HepG2 (cell line): ENCODE measurements around the gene GSTA5. TPM values are rescaled to one million over a fixed set of nuclear protein-coding genes. Genes with fewer than 3 reads are reported as not detected.

Source experiments
- ATF5 ChIP-seq: sonication (generic); formaldehyde crosslinking; IDR thresholded peaks from 2 replicates; pipeline ENCODE4 v1.4.0; 2020; ENCODE audit warnings: mild to moderate bottlenecking, low read depth, missing genetic modification reagents
- CAMTA2 ChIP-seq: sonication (generic); formaldehyde crosslinking; IDR thresholded peaks from 2 replicates; pipeline ENCODE4 v1.4.0; 2020; ENCODE audit warnings: mild to moderate bottlenecking, missing genetic modification reagents, borderline replicate concordance
- CREB1 ChIP-seq, 2 experiments: fragments of 450-650 bp in 1 of 2; IDR thresholded peaks; 2 replicates each; pipeline ENCODE4 v1.6.1; 2016 to 2017; ENCODE audit warnings: control low read depth in 1 of 2, mild to moderate bottlenecking in 1 of 2, missing compliant biosample characterization in 1 of 2, missing genetic modification characterization in 1 of 2
- HIC2 ChIP-seq: sonication (generic); formaldehyde crosslinking; IDR thresholded peaks from 2 replicates; pipeline ENCODE4 v1.9.0; 2022; ENCODE audit warnings: low read depth, missing genetic modification reagents
- HOXD1 ChIP-seq: sonication (generic); formaldehyde crosslinking; IDR thresholded peaks from 2 replicates; pipeline ENCODE4 v1.5.0; 2020; ENCODE audit warnings: missing genetic modification reagents
- KAT7 ChIP-seq: IDR thresholded peaks from 2 replicates; pipeline ENCODE4 v1.6.1; 2018; ENCODE audit warnings: borderline replicate concordance, missing compliant biosample characterization
- KLF6 ChIP-seq: IDR thresholded peaks from 2 replicates; pipeline ENCODE4 v1.8.0; 2016; ENCODE audit warnings: missing biosample characterization, missing genetic modification reagents
- LBX2 ChIP-seq: sonication (generic); formaldehyde crosslinking; IDR thresholded peaks from 2 replicates; pipeline ENCODE4 v1.5.0; 2020; ENCODE audit warnings: missing genetic modification reagents, mild to moderate bottlenecking, borderline replicate concordance
- LRRFIP1 ChIP-seq: sonication (generic); formaldehyde crosslinking; conservative IDR thresholded peaks from 2 replicates; pipeline ENCODE4 v1.4.0; 2020; ENCODE audit warnings: missing genetic modification reagents
- MAZ ChIP-seq, 2 experiments: sonication (generic) in 1 of 2; formaldehyde crosslinking in 1 of 2; IDR thresholded peaks; 2 replicates each; pipeline versions ENCODE4 v1.5.0 to v1.6.1; 2012 to 2020; ENCODE audit warnings: low read depth in 2 of 2, mild to moderate bottlenecking in 2 of 2, borderline replicate concordance in 1 of 2, improper control_type of control experiment in 1 of 2, low read length in 1 of 2, missing genetic modification reagents in 1 of 2, moderate library complexity in 1 of 2
- MYC ChIP-seq: sonication (generic); formaldehyde crosslinking; IDR thresholded peaks from 2 replicates; pipeline ENCODE4 v1.9.0; 2021; ENCODE audit warnings: missing genetic modification reagents, borderline replicate concordance
- ZBTB20 ChIP-seq: sonication (generic); formaldehyde crosslinking; IDR thresholded peaks from 2 replicates; pipeline ENCODE4 v1.8.1; 2023; ENCODE audit warnings: missing genetic modification reagents, low read depth, mild to moderate bottlenecking, borderline replicate concordance
- ZNF17 ChIP-seq: sonication (generic); formaldehyde crosslinking; IDR thresholded peaks from 2 replicates; pipeline ENCODE4 v1.5.0; 2020; ENCODE audit warnings: mild to moderate bottlenecking, missing genetic modification reagents
- ZNF441 ChIP-seq: sonication (generic); formaldehyde crosslinking; IDR thresholded peaks from 2 replicates; pipeline ENCODE4 v1.7.0; 2021; ENCODE audit warnings: missing genetic modification reagents, borderline replicate concordance
- ZNF609 ChIP-seq: sonication (generic); formaldehyde crosslinking; IDR thresholded peaks from 2 replicates; pipeline ENCODE4 v1.4.0; 2020; ENCODE audit warnings: mild to moderate bottlenecking, missing genetic modification reagents, borderline replicate concordance
- ZNF772 ChIP-seq: sonication (generic); formaldehyde crosslinking; IDR thresholded peaks from 2 replicates; pipeline ENCODE4 v1.5.0; 2020; ENCODE audit warnings: mild to moderate bottlenecking, missing genetic modification reagents
- polyA plus RNA-seq, 8 experiments: library from polyadenylated mRNA; depleted of rRNA in 3 of 8; stranded (reverse) in 7 of 8; unstranded in 1 of 8; fragments of >200 nt; fragmentation: Illumina TruSeq in 4 of 8; extraction: Trizol in 4 of 8; gene quantifications; 2 replicates each; pipeline versions ENCODE4 v1.2.1 to v1.2.3, GENCODE V29; 2011 to 2016; ENCODE audit warnings: low read depth in 4 of 8, missing spikeins in 1 of 8, mixed read lengths in 1 of 8; ENCODE audit not compliant: insufficient read depth in 1 of 8
- total RNA-seq, 5 experiments: library from RNA; depleted of rRNA; stranded (reverse); fragments of >200 nt; fragmentation: Illumina TruSeq; extraction: Trizol; gene quantifications; 2 replicates each; pipeline ENCODE4 v1.2.3, GENCODE V29; 2016; ENCODE audit warnings: low read depth in 1 of 5

GSTA5 gene
- total and polyA plus RNA-seq, 2 of the 13 experiments (the other 11 are each of a cell fraction or from before 2014, with no cell fraction given), result not detected

- TF ChIP-seq ATF5 (CRISPR knock-in tag) (no peak), ZNF441 (no peak), HIC2 (no peak), ZNF17 (CRISPR knock-in tag) (no peak), CREB1 (IDR thresholded peaks at IDR 0.05) (no peak), CREB1 (CRISPR knock-in tag; IDR thresholded peaks at IDR 0.05) (no peak), MAZ (IDR thresholded peaks at IDR 0.05; ENCODE audit: borderline replicate concordance, low read depth, low read length) (no peak), MAZ (CRISPR knock-in tag; IDR thresholded peaks at IDR 0.05; ENCODE audit: low read depth) (no peak), LBX2 (CRISPR knock-in tag) (no peak), MYC (CRISPR knock-in tag) (no peak), KAT7 (CRISPR knock-in tag) (no peak), HOXD1 (CRISPR knock-in tag) (no peak), ZBTB20 (CRISPR knock-in tag) (no peak), ZNF609 (CRISPR knock-in tag) (no peak), CAMTA2 (CRISPR knock-in tag) (no peak), ZNF772 (CRISPR knock-in tag) (no peak), KLF6 (CRISPR knock-in tag) (peak; percentile 44; the same call in 1 of the 2 replicates), LRRFIP1 (CRISPR knock-in tag) (no peak)
These were observed 1.2 kb downstream of the GSTA5 start (continued) for GRCh38 chr6:52839124-52840055.
